K562 (cell line): ENCODE results near the gene PIK3R1. TPM values are rescaled to one million over a fixed set of nuclear protein-coding genes. Genes with fewer than 3 reads are reported as not detected.

Source experiments
- ARID1B ChIP-seq: fragments of 450-650 bp; IDR thresholded peaks from 2 replicates; pipeline ENCODE4 v1.6.1; 2016; ENCODE audit warnings: antibody characterized with exemption, mild to moderate bottlenecking, inconsistent platforms
- BHLHE40 ChIP-seq: IDR thresholded peaks from 2 replicates; pipeline ENCODE4 v1.6.1; 2011; ENCODE audit warnings: low read length, improper control_type of control experiment
- CBFA2T3 ChIP-seq: fragments of 450-650 bp; IDR thresholded peaks from 2 replicates; pipeline ENCODE4 v1.6.1; 2017
- FOXM1 ChIP-seq, 2 experiments: fragments of 450-650 bp in 1 of 2; sonication (generic) in 1 of 2; formaldehyde crosslinking in 1 of 2; IDR thresholded peaks; 2 replicates each; pipeline versions ENCODE4 v1.6.1 to v1.9.0; 2017 to 2022; ENCODE audit warnings: low read depth in 2 of 2, mild to moderate bottlenecking in 2 of 2, missing genetic modification reagents in 1 of 2, moderate library complexity in 1 of 2
- GATA2 ChIP-seq: sonication (generic); formaldehyde crosslinking; IDR thresholded peaks from 2 replicates; pipeline ENCODE4 v1.4.0; 2020; ENCODE audit warnings: mild to moderate bottlenecking, missing genetic modification reagents
- MCM3 ChIP-seq: fragments of 450-650 bp; IDR thresholded peaks from 2 replicates; pipeline ENCODE4 v1.6.1; 2016
- MECOM ChIP-seq: fragments of 250-450 bp; sonication (Bioruptor Pico); IDR thresholded peaks from 2 replicates; pipeline ENCODE4 v1.8.0; 2022; ENCODE audit warnings: inconsistent platforms
- NCOA2 ChIP-seq, 2 experiments: fragments of 450-650 bp; IDR thresholded peaks; 2 replicates each; pipeline ENCODE4 v1.6.1; 2018; ENCODE audit warnings: mild to moderate bottlenecking in 2 of 2, moderate library complexity in 1 of 2; ENCODE audit not compliant: partially characterized antibody in 2 of 2
- NR2C1 ChIP-seq, 2 experiments: fragments of 450-650 bp; IDR thresholded peaks; 2 replicates each; pipeline ENCODE4 v1.6.1; 2017; ENCODE audit warnings: mild to moderate bottlenecking in 2 of 2, antibody characterized with exemption in 1 of 2, inconsistent platforms in 1 of 2, missing compliant biosample characterization in 1 of 2, missing genetic modification characterization in 1 of 2
- PHTF2 ChIP-seq: fragments of 250-450 bp; sonication (Bioruptor Pico); IDR thresholded peaks from 2 replicates; pipeline ENCODE4 v1.5.0; 2021; ENCODE audit warnings: mild to moderate bottlenecking
- SMARCC2 ChIP-seq: fragments of 450-650 bp; IDR thresholded peaks from 2 replicates; pipeline ENCODE4 v1.6.1; 2017; ENCODE audit warnings: antibody characterized with exemption, moderate library complexity, mild to moderate bottlenecking, low read depth
- SMARCE1 ChIP-seq: fragments of 450-650 bp; IDR thresholded peaks from 2 replicates; pipeline ENCODE4 v1.7.1; 2016; ENCODE audit warnings: mild to moderate bottlenecking
- TAL1 ChIP-seq: fragments of 450-650 bp; IDR thresholded peaks from 2 replicates; pipeline ENCODE4 v1.6.1; 2016; ENCODE audit warnings: mild to moderate bottlenecking
- TEAD4 ChIP-seq, 2 experiments: sonication (generic) in 1 of 2; formaldehyde crosslinking in 1 of 2; IDR thresholded peaks; 2 replicates each; pipeline versions ENCODE4 v1.6.1 to v1.8.0; 2012 to 2022; ENCODE audit warnings: borderline replicate concordance in 1 of 2, inconsistent platforms in 1 of 2, low read length in 1 of 2, mild to moderate bottlenecking in 1 of 2, missing genetic modification reagents in 1 of 2
- TRIM24 ChIP-seq, 2 experiments: fragments of 450-650 bp; IDR thresholded peaks; 2 replicates each; pipeline ENCODE4 v1.6.1; 2016
- ZNF184 ChIP-seq: sonication (generic); formaldehyde crosslinking; IDR thresholded peaks from 2 replicates; pipeline ENCODE4 v1.5.0; 2020; ENCODE audit warnings: missing genetic modification reagents
- ZNF217 ChIP-seq: sonication (generic); formaldehyde crosslinking; IDR thresholded peaks from 2 replicates; pipeline ENCODE4 v1.8.0; 2022; ENCODE audit warnings: mild to moderate bottlenecking, missing genetic modification reagents
- ZNF224 ChIP-seq: sonication (generic); formaldehyde crosslinking; IDR thresholded peaks from 2 replicates; pipeline ENCODE4 v1.8.0; 2022; ENCODE audit warnings: mild to moderate bottlenecking, missing genetic modification reagents
- ZNF239 ChIP-seq: fragments of 250-450 bp; sonication (Bioruptor Pico); IDR thresholded peaks from 2 replicates; pipeline ENCODE4 v1.4.0; 2020; ENCODE audit warnings: mild to moderate bottlenecking
- ZNF551 ChIP-seq: fragments of 250-450 bp; sonication (Bioruptor Pico); IDR thresholded peaks from 2 replicates; pipeline ENCODE4 v1.5.0; 2021; ENCODE audit warnings: mild to moderate bottlenecking, moderate library complexity
- polyA plus RNA-seq, 8 experiments: library from polyadenylated mRNA; depleted of rRNA in 4 of 8; stranded (reverse) in 5 of 8; unstranded in 3 of 8; fragments of >200 nt; fragmentation: Nextera tagmentation in 2 of 8; fragmentation: Illumina TruSeq in 1 of 8; extraction: Ambion mirVana in 2 of 8; extraction: Trizol in 1 of 8; gene quantifications; 2 replicates each; pipeline versions ENCODE4 v1.2.1 to v1.2.3, GENCODE V29; 2011 to 2014; ENCODE audit warnings: inconsistent platforms in 1 of 8, missing spikeins in 1 of 8
- total RNA-seq, 7 experiments: library from RNA; depleted of rRNA in 6 of 7; stranded (reverse); fragments of >200 nt in 6 of 7; fragmentation: Illumina TruSeq in 2 of 7; extraction: Trizol in 2 of 7; gene quantifications; 2 replicates each; pipeline versions ENCODE4 v1.2.1 to v1.2.3, GENCODE V29; 2011 to 2021; ENCODE audit warnings: low replicate concordance in 1 of 7
- TF ChIP-seq, protein P1 (sequence below): fragments of 450-650 bp; IDR thresholded peaks from 2 replicates; pipeline ENCODE4 v1.6.1; 2018; ENCODE audit warnings: mild to moderate bottlenecking, low read depth; ENCODE audit not compliant: partially characterized antibody
- TF ChIP-seq, protein P2 (sequence below): sonication (generic); formaldehyde crosslinking; IDR thresholded peaks from 2 replicates; pipeline ENCODE4 v1.8.0; 2022; ENCODE audit warnings: missing genetic modification reagents, mild to moderate bottlenecking, moderate library complexity, borderline replicate concordance
- TF ChIP-seq, protein P3 (sequence below): fragments of 450-650 bp; IDR thresholded peaks from 2 replicates; pipeline ENCODE4 v1.7.0; 2016; ENCODE audit warnings: borderline replicate concordance
- TF ChIP-seq, protein P4 (sequence below): fragments of 450-650 bp; IDR thresholded peaks from 2 replicates; pipeline ENCODE4 v1.6.1; 2016; ENCODE audit warnings: mild to moderate bottlenecking

Gene PIK3R1
- total and polyA plus RNA-seq, 9 of the 15 experiments (the other 6 are each of a cell fraction or from before 2014, with no cell fraction given): 1.1 to 9.7 (median 4.8) TPM

DNA sequence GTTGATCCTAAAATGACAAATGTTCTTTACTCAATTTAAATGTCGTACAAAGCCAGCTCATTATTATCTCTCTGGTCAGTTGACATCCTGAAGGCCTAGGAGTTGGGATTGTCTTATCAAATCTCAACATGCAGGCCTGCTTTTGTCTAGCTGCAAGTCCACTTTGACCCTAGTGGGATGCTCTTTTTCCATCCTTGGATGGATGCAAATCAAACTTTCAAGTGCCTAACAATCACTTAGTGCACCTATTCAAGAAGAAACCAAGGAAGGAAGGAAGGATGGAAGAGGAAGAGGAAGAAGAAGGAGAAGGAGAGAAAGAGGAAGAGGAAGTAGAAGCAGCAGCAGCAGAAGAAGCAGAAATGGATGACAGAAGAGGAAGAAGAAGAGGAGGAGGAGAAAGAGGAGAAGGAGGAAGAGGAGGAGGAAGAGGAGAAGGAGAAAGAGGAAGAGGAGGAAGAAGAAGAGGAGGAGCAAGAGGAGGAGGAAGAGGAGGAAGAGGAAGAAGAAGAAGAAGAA, 109.6 kb downstream of the PIK3R1 start (continued):
- peak; percentile 91 for TF ChIP-seq TEAD4 (IDR thresholded peaks at IDR 0.05; ENCODE audit: low read length)
- no peak for TF ChIP-seq TEAD4 (CRISPR knock-in tag; IDR thresholded peaks at IDR 0.05; ENCODE audit: borderline replicate concordance)
- TF ChIP-seq BHLHE40: no peak
- TF ChIP-seq, protein P1, sequence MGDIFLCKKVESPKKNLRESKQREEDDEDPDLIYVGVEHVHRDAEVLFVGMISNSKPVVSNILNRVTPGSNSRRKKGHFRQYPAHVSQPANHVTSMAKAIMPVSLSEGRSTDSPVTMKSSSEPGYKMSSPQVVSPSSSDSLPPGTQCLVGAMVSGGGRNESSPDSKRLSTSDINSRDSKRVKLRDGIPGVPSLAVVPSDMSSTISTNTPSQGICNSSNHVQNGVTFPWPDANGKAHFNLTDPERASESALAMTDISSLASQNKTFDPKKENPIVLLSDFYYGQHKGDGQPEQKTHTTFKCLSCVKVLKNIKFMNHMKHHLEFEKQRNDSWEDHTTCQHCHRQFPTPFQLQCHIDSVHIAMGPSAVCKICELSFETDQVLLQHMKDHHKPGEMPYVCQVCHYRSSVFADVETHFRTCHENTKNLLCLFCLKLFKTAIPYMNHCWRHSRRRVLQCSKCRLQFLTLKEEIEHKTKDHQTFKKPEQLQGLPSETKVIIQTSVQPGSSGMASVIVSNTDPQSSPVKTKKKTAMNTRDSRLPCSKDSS: peak; percentile 41
- TF ChIP-seq MECOM (CRISPR knock-in tag): no peak
- TF ChIP-seq ZNF224 (CRISPR knock-in tag): no peak
- TF ChIP-seq, protein P2, sequence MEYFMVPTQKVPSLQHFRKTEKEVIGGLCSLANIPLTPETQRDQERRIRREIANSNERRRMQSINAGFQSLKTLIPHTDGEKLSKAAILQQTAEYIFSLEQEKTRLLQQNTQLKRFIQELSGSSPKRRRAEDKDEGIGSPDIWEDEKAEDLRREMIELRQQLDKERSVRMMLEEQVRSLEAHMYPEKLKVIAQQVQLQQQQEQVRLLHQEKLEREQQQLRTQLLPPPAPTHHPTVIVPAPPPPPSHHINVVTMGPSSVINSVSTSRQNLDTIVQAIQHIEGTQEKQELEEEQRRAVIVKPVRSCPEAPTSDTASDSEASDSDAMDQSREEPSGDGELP: no peak
- TF ChIP-seq ZNF239: no peak
- TF ChIP-seq ZNF551 (CRISPR knock-in tag): no peak
- TF ChIP-seq, protein P3, sequence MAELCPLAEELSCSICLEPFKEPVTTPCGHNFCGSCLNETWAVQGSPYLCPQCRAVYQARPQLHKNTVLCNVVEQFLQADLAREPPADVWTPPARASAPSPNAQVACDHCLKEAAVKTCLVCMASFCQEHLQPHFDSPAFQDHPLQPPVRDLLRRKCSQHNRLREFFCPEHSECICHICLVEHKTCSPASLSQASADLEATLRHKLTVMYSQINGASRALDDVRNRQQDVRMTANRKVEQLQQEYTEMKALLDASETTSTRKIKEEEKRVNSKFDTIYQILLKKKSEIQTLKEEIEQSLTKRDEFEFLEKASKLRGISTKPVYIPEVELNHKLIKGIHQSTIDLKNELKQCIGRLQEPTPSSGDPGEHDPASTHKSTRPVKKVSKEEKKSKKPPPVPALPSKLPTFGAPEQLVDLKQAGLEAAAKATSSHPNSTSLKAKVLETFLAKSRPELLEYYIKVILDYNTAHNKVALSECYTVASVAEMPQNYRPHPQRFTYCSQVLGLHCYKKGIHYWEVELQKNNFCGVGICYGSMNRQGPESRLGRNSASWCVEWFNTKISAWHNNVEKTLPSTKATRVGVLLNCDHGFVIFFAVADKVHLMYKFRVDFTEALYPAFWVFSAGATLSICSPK: peak; percentile 21; the same call in 1 of the 2 replicates
- TF ChIP-seq PHTF2: no peak
- TF ChIP-seq SMARCC2: peak; percentile 49; the same call in 1 of the 2 replicates
- TF ChIP-seq GATA2 (CRISPR knock-in tag): peak; percentile 74
- peak; percentile 97 for TF ChIP-seq CBFA2T3
- peak; percentile 93 for TF ChIP-seq ARID1B
- peak; percentile 85 for TF ChIP-seq NR2C1 (IDR thresholded peaks at IDR 0.05)
- peak; percentile 89 for TF ChIP-seq NR2C1 (tag; IDR thresholded peaks at IDR 0.05)
- no peak for TF ChIP-seq ZNF217 (CRISPR knock-in tag)
- peak in 1 of 2 experiments; percentile 28 for TF ChIP-seq NCOA2 (IDR thresholded peaks at IDR 0.05; ENCODE audit: partially characterized antibody in 2 of 2)
- TF ChIP-seq TAL1: peak; percentile 92
- TF ChIP-seq, protein P4, sequence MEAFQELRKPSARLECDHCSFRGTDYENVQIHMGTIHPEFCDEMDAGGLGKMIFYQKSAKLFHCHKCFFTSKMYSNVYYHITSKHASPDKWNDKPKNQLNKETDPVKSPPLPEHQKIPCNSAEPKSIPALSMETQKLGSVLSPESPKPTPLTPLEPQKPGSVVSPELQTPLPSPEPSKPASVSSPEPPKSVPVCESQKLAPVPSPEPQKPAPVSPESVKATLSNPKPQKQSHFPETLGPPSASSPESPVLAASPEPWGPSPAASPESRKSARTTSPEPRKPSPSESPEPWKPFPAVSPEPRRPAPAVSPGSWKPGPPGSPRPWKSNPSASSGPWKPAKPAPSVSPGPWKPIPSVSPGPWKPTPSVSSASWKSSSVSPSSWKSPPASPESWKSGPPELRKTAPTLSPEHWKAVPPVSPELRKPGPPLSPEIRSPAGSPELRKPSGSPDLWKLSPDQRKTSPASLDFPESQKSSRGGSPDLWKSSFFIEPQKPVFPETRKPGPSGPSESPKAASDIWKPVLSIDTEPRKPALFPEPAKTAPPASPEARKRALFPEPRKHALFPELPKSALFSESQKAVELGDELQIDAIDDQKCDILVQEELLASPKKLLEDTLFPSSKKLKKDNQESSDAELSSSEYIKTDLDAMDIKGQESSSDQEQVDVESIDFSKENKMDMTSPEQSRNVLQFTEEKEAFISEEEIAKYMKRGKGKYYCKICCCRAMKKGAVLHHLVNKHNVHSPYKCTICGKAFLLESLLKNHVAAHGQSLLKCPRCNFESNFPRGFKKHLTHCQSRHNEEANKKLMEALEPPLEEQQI: peak; percentile 41; the same call in 1 of the 2 replicates
- TF ChIP-seq MCM3: no peak
- peak; percentile 78 to 85; a peak in 2 of 4 replicates for TF ChIP-seq TRIM24 (IDR thresholded peaks at IDR 0.05)
- peak; percentile 62; the same call in 1 of the 2 replicates for TF ChIP-seq FOXM1 (IDR thresholded peaks at IDR 0.05; ENCODE audit: low read depth)
- no peak for TF ChIP-seq FOXM1 (CRISPR knock-in tag; IDR thresholded peaks at IDR 0.05; ENCODE audit: low read depth)
- no peak for TF ChIP-seq ZNF184
- peak; percentile 60 for TF ChIP-seq SMARCE1
